ENCODE data around the gene FLT3. TPM values are rescaled to one million over a fixed set of nuclear protein-coding genes. Genes with fewer than 3 reads are reported as not detected.
"Not testable (repeated sequence)": the region's sequence is repeated elsewhere in the genome, so short reads cannot be mapped to it uniquely, and the experiment has no call there.

FLT3 gene
- not detected for polyA plus RNA-seq (2012; ENCODE audit: insufficient read depth, insufficient read length, low read depth)

DNA sequence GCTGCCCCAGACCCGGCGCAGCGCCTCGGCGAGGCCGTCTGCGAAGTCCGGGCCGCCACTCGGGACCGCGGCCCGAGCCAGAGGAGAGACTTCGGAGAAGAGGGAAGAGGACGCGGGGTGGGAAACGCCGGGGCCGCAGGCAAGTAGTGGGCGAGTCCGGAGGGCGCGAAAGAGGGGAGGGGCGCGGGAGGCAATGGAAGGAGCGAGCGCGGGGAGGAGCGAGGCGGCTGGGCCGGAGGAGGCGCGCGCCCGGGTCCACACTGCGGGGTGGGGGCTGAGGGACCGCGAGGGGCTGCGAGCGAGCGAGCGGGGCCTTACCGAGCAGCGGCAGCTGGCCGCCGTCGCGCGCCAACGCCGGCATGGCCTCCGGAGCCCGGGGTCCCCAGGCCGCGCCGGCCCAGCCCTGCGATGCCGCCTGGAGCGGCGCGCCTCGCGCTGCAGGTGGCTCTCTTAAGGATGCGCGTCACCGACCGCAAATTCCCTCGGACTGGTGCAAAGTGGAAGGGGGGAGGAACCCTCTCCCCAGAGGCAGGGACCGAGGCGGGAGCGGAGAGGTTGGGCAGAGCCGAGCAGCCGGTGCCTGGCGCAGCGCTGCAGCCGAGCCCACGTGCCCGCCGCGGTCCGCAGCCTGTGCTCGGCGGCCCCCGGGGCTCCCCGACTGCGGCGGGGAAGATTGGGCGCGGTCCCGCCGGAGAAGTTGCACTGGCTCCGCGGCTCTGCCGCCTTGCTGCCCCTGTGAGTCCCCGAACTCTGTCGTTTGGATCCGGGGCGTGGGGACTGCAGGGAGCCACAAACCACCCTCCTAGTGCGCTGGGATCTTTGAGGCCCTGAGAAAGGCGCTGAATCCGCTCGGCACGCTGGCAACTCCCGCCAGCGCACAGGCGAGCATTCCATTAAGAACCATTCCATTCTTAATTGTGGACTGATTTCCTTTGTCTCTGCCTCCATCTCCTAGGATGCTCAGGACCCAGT, at the start of gene FLT3:
Gene FLT3, minus strand, starts transcription at position 427 of the 972 bp plus-strand sequence. Its CDS starts 66 bp downstream, at position 361.
- H3K4me3 ChIP-seq (ENCODE audit: low read depth, low read length) = no peak within 1 kb of the TSS
- peak; percentile 16 for DNase-seq
- H3K36me3 ChIP-seq = no peaks in the 10 kb centered on the region

DNA sequence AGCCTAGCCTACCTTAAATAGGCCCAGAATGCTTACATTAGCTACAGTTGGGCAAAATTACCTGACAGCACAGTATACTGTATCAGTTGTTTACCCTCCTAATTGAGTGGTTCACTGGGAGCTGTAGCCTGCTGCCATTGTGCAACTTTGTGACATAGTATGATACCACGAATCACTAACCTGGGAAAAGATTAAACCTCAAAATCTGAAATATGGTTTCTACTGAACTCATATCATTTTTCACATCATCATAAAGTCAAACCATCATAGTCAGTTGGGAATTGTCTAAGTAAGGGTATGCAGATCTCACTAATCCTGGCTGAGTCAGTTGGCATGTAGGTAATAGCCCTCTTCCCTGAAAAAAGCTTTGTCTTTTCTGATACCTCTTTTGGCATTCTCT, 47.1 kb upstream of the FLT3 start:
- H3K27me3 ChIP-seq = no peaks in the 10 kb centered on the region
- no peaks in the 10 kb centered on the region for H3K9me3 ChIP-seq
- DNase-seq = no peak
- no peak overlapping the region for H3K4me3 ChIP-seq (ENCODE audit: low read depth, low read length)
- TF ChIP-seq, protein P1, sequence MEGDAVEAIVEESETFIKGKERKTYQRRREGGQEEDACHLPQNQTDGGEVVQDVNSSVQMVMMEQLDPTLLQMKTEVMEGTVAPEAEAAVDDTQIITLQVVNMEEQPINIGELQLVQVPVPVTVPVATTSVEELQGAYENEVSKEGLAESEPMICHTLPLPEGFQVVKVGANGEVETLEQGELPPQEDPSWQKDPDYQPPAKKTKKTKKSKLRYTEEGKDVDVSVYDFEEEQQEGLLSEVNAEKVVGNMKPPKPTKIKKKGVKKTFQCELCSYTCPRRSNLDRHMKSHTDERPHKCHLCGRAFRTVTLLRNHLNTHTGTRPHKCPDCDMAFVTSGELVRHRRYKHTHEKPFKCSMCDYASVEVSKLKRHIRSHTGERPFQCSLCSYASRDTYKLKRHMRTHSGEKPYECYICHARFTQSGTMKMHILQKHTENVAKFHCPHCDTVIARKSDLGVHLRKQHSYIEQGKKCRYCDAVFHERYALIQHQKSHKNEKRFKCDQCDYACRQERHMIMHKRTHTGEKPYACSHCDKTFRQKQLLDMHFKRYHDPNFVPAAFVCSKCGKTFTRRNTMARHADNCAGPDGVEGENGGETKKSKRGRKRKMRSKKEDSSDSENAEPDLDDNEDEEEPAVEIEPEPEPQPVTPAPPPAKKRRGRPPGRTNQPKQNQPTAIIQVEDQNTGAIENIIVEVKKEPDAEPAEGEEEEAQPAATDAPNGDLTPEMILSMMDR (IDR thresholded peaks at IDR 0.05; ENCODE audit: low read depth, low read length) = no peak
- H3K36me3 ChIP-seq = no peaks in the 10 kb centered on the region; the same call in 1 of the 2 replicates
- H3K4me1 ChIP-seq = no peaks in the 10 kb centered on the region

More for the DNA sequence above, at the start of gene FLT3:
- Histone ChIP-seq H3K27me3 (peaks cover 92% of the 10 kb centered on the region), H3K4me1 (no peaks in the 10 kb centered on the region), H3K9me3 (no peaks in the 10 kb centered on the region; the same call in 1 of the 2 replicates)
- TF ChIP-seq, protein P1 (IDR thresholded peaks at IDR 0.05; ENCODE audit: low read depth, low read length) = no peak

DNA sequence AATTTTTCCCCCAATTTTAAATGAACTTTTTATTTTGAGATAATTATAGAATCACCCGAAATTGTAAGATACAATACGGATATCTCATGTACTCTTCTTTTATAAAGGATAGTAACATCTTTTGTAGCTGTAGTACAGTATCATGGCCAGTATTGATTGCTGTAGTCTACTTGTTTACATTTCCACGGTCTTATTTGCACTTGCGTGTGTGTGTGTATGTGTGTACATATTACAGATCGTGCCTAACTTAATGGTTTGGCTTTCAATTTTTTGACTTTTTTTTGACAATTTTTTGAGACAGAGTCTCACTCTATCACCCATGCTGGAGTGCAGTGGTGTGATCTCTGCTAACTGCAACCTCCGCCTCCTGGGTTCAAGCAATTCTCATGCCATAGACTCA, 44.7 kb upstream of the FLT3 start:
- H3K27me3 ChIP-seq = no peaks in the 10 kb centered on the region
- no peaks in the 10 kb centered on the region for H3K36me3 ChIP-seq
- TF ChIP-seq, protein P1 (IDR thresholded peaks at IDR 0.05; ENCODE audit: low read depth, low read length) = no peak
- no peaks in the 10 kb centered on the region; the same call in 1 of the 2 replicates for H3K4me1 ChIP-seq
- no peak for DNase-seq
- H3K9me3 ChIP-seq = no peaks in the 10 kb centered on the region
- no peak overlapping the region for H3K4me3 ChIP-seq (ENCODE audit: low read depth, low read length)

DNA sequence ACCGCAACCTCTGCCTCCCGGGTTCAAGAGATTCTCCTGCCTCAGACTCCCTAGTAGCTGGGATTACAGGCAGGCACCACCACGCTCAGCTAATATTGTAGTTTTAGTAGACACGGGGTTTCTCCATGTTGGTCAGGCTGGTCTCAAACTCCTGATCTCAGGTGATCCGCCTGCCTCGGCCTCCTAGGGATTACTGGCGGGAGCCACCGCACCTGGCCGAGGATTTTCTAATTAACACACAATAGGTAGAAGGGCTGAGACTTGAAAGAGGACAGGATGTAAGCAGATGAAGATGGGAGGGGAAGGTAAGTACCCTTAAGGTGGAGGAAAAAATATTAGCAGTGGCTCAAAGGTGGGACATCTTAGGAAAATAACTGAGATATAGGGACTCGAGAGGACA, 41.2 kb upstream of the FLT3 start:
- not testable (repeated sequence) for H3K36me3 ChIP-seq; H3K27me3 ChIP-seq; DNase-seq; H3K4me3 ChIP-seq (ENCODE audit: low read depth, low read length); H3K4me1 ChIP-seq; H3K9me3 ChIP-seq

DNA sequence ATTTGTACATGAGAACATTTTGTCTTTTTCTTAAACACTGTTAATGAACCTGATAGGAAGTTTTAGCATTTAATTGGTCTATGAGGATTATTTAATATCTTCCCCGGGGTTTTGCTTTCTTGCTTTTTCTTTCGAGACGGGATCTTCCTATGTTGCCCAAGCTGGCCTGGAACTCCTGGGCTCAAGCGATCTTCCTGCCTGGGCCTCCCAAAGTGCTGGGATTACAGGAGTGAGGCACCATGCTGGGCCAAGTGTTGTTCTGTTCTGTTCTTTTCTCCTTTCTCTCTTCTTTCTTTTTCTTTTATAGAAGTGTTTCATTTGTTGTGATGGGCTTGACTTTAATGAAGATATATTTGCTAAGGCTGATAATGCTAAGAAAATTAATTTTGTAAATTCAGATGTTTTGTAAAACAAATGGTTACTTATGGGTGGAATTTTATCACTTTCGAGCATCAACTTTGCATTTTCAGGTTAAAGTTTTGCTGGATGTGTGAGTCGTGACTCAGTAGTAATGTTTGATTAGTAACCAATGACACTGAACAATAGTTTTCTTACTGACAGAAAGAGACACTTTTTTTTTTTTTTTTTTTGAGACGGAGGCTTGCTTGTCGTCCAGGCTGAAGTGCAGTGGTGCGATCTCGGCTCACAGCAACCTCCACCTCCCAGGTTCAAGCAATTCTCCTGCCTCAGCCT, 40.2 kb upstream of the FLT3 start:
- Histone ChIP-seq H3K36me3 (no peaks in the 10 kb centered on the region), H3K9me3 (no peaks in the 10 kb centered on the region), H3K27me3 (no peaks in the 10 kb centered on the region), H3K4me3 (ENCODE audit: low read depth, low read length) (peak overlapping the region; percentile 84), H3K4me1 (no peaks in the 10 kb centered on the region; the same call in 1 of the 2 replicates)
- no peak for DNase-seq
- TF ChIP-seq, protein P1 (IDR thresholded peaks at IDR 0.05; ENCODE audit: low read depth, low read length) = no peak

DNA sequence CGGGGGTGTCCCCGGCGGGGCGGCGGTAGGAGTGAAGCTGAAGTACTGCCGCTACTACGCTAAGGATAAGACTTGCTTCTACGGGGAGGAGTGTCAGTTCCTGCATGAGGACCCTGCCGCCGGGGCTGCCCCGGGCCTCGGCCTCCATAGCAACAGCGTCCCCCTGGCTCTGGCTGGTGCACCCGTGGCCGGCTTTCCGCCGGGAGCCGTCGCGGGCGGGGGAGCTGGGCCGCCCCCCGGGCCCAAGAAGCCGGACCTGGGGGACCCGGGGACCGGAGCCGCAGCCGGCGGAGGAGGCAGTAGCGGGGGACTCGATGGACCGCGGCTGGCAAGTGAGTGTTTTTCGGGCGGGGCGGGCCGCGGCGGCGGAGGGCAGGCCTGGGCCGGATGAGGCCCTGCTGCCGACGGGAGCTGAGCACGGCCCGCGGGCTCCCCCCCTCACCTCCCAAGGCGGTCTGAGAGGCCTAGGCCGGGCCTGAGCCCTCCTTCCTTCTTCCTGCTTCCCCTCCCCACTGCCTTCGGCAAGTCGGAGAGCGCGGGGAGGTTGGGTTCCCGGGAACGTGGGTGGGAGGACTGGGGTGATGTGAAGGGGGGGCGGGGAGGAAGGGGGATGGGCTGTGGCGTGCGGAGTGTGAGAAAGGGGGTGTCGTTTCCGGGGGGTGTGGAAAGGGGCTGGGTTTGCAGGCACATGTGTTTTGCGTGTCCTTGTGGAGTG, 38.5 kb upstream of the FLT3 start:
- peak overlapping the region; percentile 84 for H3K4me3 ChIP-seq (ENCODE audit: low read depth, low read length)
- H3K9me3 ChIP-seq = no peaks in the 10 kb centered on the region
- H3K36me3 ChIP-seq = no peaks in the 10 kb centered on the region
- H3K27me3 ChIP-seq = no peaks in the 10 kb centered on the region
- H3K4me1 ChIP-seq = no peaks in the 10 kb centered on the region; the same call in 1 of the 2 replicates
- TF ChIP-seq, protein P1 (IDR thresholded peaks at IDR 0.05; ENCODE audit: low read depth, low read length) = no peak
- DNase-seq = peak; percentile 78
